Left lung (tissue), 10 donors: ENCODE data around the gene SPACDR. TPM values are rescaled to one million over a fixed set of nuclear protein-coding genes. Genes with fewer than 3 reads are reported as not detected.
A peak's percentile ranks its signal among the peaks of the same experiment; 100 is the strongest.

ENCODE experiments used
- ATAC-seq: fragments of 200-7000 bp; cut with Tn5 transposase; one replicate; pipeline ENCODE4 v1.9.1; 2020; ENCODE audit warnings: moderate library complexity
- DNase-seq, 4 donors: peaks; one replicate each; pipeline ENCODE4 v3.0.0-alpha.2; 2013 to 2020
- H3K27ac ChIP-seq, 2 donors: fragments of 200-600 bp; sonication (generic) in 1 of 2; one replicate each; pipeline versions ENCODE4 v1.5.0 to v1.8.0; 2020 to 2021
- H3K27me3 ChIP-seq, 2 donors: fragments of 200-600 bp; sonication (generic) in 1 of 2; one replicate each; pipeline versions ENCODE4 v1.5.0 to v1.8.0; 2020 to 2021
- H3K36me3 ChIP-seq, 2 donors: fragments of 200-600 bp; sonication (generic) in 1 of 2; one replicate each; pipeline versions ENCODE4 v1.5.0 to v1.8.0; 2020 to 2021
- H3K4me1 ChIP-seq, 2 donors: fragments of 200-600 bp; one replicate each; pipeline ENCODE4 v1.8.0; 2021
- H3K4me3 ChIP-seq, 2 donors: fragments of 200-600 bp; sonication (generic) in 1 of 2; one replicate each; pipeline versions ENCODE4 v1.5.0 to v1.8.0; 2020 to 2021; ENCODE audit warnings: mild to moderate bottlenecking in 1 of 2
- H3K9me3 ChIP-seq, 2 donors: fragments of 200-600 bp; sonication (generic) in 1 of 2; one replicate each; pipeline versions ENCODE4 v1.5.0 to v1.8.0; 2020 to 2021
- intact Hi-C, 2 donors: fragments of 100-400 bp; cut with DNase I; formaldehyde crosslinking; loops; one replicate each; pipeline versions ENCODE4 v1.11.2 to v1.14.2; 2022
- polyA plus RNA-seq, 6 donors: library from polyadenylated mRNA; unstranded; fragments of 120-200 nt; gene quantifications; one replicate each; pipeline ENCODE4 v1.2.1, GENCODE V29; 2013; ENCODE audit not compliant: insufficient read length in 6 of 6
- total RNA-seq, 2 donors: library from RNA; stranded (reverse); fragmentation: NEBNext Ultra II Directional; extraction: Animal tissue kit (Norgen Biotek cat#: 25700); gene quantifications; one replicate each; pipeline ENCODE4 v1.2.1, GENCODE V29; 2021
- TF ChIP-seq, protein P1 (sequence below), 2 donors: fragments of 200-600 bp; sonication (generic) in 1 of 2; IDR thresholded peaks; one replicate each; pipeline versions ENCODE4 v1.5.0 to v1.8.0; 2021; ENCODE audit warnings: antibody characterized with exemption in 2 of 2
- donor health status: DM: no; HTN: yes; CAD: no.
- donor health status: DM: no; HTN: no; CAD: no.

The SPACDR gene
- total and polyA plus RNA-seq, 8 donors = 0.41 to 5.6 (median 4.0) TPM

GRCh38 chr7:100469227-100470044, 5.4 kb upstream of the SPACDR start:
- H3K9me3 ChIP-seq = no peaks in the 10 kb centered on the region
- H3K27ac ChIP-seq = no peak overlapping the region
- H3K4me3 ChIP-seq = no peak overlapping the region
- ATAC-seq (peak; percentile 81), DNase-seq (peak; percentile 74 to 98 (median 88))
- H3K27me3 ChIP-seq = no peaks in the 10 kb centered on the region
- peaks cover 0 to 76% of the 10 kb centered on the region in 2 donors for H3K36me3 ChIP-seq
- intact Hi-C loops = loop anchor here (5.0 to 10.0 kb wide), 2 partner anchors 88 to 215 kb away; no protein-coding TSS in a partner anchor
- H3K4me1 ChIP-seq = peaks cover 6 to 53% of the 10 kb centered on the region in 2 donors
- TF ChIP-seq, protein P1, sequence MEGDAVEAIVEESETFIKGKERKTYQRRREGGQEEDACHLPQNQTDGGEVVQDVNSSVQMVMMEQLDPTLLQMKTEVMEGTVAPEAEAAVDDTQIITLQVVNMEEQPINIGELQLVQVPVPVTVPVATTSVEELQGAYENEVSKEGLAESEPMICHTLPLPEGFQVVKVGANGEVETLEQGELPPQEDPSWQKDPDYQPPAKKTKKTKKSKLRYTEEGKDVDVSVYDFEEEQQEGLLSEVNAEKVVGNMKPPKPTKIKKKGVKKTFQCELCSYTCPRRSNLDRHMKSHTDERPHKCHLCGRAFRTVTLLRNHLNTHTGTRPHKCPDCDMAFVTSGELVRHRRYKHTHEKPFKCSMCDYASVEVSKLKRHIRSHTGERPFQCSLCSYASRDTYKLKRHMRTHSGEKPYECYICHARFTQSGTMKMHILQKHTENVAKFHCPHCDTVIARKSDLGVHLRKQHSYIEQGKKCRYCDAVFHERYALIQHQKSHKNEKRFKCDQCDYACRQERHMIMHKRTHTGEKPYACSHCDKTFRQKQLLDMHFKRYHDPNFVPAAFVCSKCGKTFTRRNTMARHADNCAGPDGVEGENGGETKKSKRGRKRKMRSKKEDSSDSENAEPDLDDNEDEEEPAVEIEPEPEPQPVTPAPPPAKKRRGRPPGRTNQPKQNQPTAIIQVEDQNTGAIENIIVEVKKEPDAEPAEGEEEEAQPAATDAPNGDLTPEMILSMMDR (IDR thresholded peaks at IDR 0.05) = peak; percentile 93 to 98

DNA sequence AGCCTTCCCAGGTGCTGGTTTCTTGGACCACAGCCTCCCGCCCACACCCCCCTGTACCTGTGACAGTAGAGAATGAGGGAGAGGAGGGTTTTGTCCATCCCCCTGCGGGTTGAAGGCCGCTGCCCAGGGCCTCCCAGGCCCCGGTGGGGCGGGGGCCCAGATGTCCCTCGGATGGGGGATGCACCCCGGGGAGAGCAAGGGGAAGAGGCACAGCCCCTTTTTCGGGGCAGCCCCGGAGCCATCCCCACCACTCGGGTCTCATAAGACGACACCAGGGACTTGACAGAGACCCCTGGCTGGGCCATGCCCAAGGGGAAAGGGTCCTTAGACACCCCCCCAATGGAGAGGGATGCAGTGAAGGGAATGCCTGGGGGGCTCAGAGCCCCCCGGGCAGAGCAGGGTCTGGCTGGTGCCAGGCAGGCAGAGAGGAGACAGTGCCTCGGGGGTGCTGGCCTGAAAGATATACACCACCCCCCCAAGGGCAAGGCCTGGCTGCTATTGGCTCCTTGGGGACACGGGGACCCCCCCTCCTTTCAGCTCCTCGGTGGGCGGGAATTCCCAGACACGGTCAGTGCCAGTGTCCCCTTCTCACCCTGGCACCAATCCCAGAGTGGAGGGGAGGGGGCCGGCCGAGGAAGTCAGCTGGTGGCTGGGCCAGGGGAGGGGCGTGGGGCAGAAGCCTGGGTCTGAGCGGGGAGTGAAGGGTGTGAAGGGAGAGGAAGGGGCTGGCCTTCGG, 3.7 kb upstream of the SPACDR start:
- H3K4me3 ChIP-seq = no peak overlapping the region
- no peak overlapping the region for H3K27ac ChIP-seq
- peak in 1 of 4 donors; percentile 77 for DNase-seq
- H3K4me1 ChIP-seq = peaks cover 1 to 37% of the 10 kb centered on the region in 2 donors
- TF ChIP-seq, protein P1 (IDR thresholded peaks at IDR 0.05) = no peak
- H3K36me3 ChIP-seq = peaks cover 0 to 67% of the 10 kb centered on the region in 2 donors
- intact Hi-C loops = no loop called here
- ATAC-seq = no peak
- H3K9me3 ChIP-seq = no peaks in the 10 kb centered on the region
- no peaks in the 10 kb centered on the region for H3K27me3 ChIP-seq

- Histone ChIP-seq H3K4me1 (peaks cover 0 to 32% of the 10 kb centered on the region in 2 donors), H3K27me3 (no peaks in the 10 kb centered on the region), H3K36me3 (peaks cover 0 to 62% of the 10 kb centered on the region in 2 donors), H3K4me3 (no peak overlapping the region), H3K9me3 (no peaks in the 10 kb centered on the region), H3K27ac (no peak overlapping the region)
- DNase-seq = no peak
- TF ChIP-seq, protein P1 (IDR thresholded peaks at IDR 0.05) = no peak
- intact Hi-C loops = no loop called here
- ATAC-seq = no peak
These were observed 2.9 kb upstream of the SPACDR start for GRCh38 chr7:100466653-100467605.

GRCh38 chr7:100465702-100466311, 1.7 kb upstream of the SPACDR start:
- no peaks in the 10 kb centered on the region for H3K27me3 ChIP-seq
- TF ChIP-seq, protein P1 (IDR thresholded peaks at IDR 0.05) = peak; percentile 54 to 55
- intact Hi-C loops = no loop called here
- peak overlapping the region in 1 of 2 donors; percentile 37 for H3K27ac ChIP-seq
- H3K9me3 ChIP-seq = no peaks in the 10 kb centered on the region
- H3K36me3 ChIP-seq = peaks cover 0 to 59% of the 10 kb centered on the region in 2 donors
- ATAC-seq (peak; percentile 92), DNase-seq (peak; percentile 68 to 91 (median 82))
- H3K4me1 ChIP-seq = peaks cover 0 to 32% of the 10 kb centered on the region in 2 donors
- H3K4me3 ChIP-seq = no peak overlapping the region
